GM12878 (cell line): ENCODE results near the gene MFGE8. TPM values are rescaled to one million over a fixed set of nuclear protein-coding genes. Genes with fewer than 3 reads are reported as not detected.

Source experiments
- ATAC-seq: fragments of 200-7000 bp; cut with Tn5 transposase; 3 replicates; pipeline ENCODE4 v1.9.1; 2020; ENCODE audit warnings: mild to moderate bottlenecking, moderate library complexity
- BruUV-seq: library from RNA; stranded (reverse); fragments of 400-500 nt; replicated peaks from 2 replicates; lab custom pipeline; 2021; lab: Mats Ljungman, UMichigan
- CTCF ChIA-PET: fragments of 300-600 bp; sonication (Branson Sonifier 250); formaldehyde crosslinking; extraction: SDS; loops from one replicate; lab custom pipeline; 2021; ENCODE audit warnings: inconsistent platforms; lab: Yijun Ruan, JAX
- POLR2A ChIA-PET: fragments of 350-600 bp; formaldehyde crosslinking; extraction: SDS; loops from one replicate; lab custom pipeline; 2021; ENCODE audit warnings: inconsistent platforms; lab: Charles Lee
- RAD21 ChIA-PET: fragments of 300-600 bp; sonication (Branson Sonifier 250); formaldehyde crosslinking; loops from one replicate; lab custom pipeline; 2023; ENCODE audit warnings: antibody characterized with exemption; ENCODE audit not compliant: unreplicated experiment; lab: Charles Lee
- SMC1A ChIA-PET: fragments of 300-600 bp; sonication (Branson Sonifier 250); formaldehyde crosslinking; loops from one replicate; lab custom pipeline; 2023; ENCODE audit not compliant: unreplicated experiment, uncharacterized antibody; lab: Charles Lee
- DNase-seq: peaks from one replicate; pipeline ENCODE4 v3.0.0-alpha.2; 2011; ENCODE audit warnings: low read depth, low spot score
- FAIRE-seq: peaks from 3 replicates; lab custom pipeline; 2011; peaks lifted over from hg19 to GRCh38; lab: Jason Lieb, UNC
- H2AFZ ChIP-seq: 2 replicates; pipeline ENCODE4 v1.6.0; 2011; ENCODE audit warnings: low read depth, low read length, control low read depth; ENCODE audit not compliant: control insufficient read depth
- H3K27ac ChIP-seq: 2 replicates; pipeline ENCODE4 v1.5.1; 2011; ENCODE audit warnings: control low read depth; ENCODE audit not compliant: control insufficient read depth, insufficient read depth
- H3K27me3 ChIP-seq, 2 experiments: replicated peaks in 1 of 2; 2 replicates each; pipeline versions ENCODE4 v1.6.0 to v1.6.1; 2011; ENCODE audit warnings: low read length in 1 of 2; ENCODE audit not compliant: control insufficient read depth in 2 of 2, insufficient read depth in 2 of 2
- H3K36me3 ChIP-seq, 2 experiments: 2 replicates each; pipeline ENCODE4 v1.5.1; 2011; ENCODE audit warnings: low read length in 1 of 2; ENCODE audit not compliant: control insufficient read depth in 2 of 2, insufficient read depth in 2 of 2
- H3K4me1 ChIP-seq: 2 replicates; pipeline ENCODE4 v1.6.1; 2011; ENCODE audit warnings: mild to moderate bottlenecking, low read length, moderate library complexity, mixed read lengths; ENCODE audit not compliant: control insufficient read depth, insufficient read depth
- H3K4me2 ChIP-seq: 2 replicates; pipeline ENCODE4 v1.6.0; 2011; ENCODE audit warnings: control low read depth; ENCODE audit not compliant: control insufficient read depth, insufficient read depth
- H3K4me3 ChIP-seq: fragments of 200-600 bp; sonication (generic); 2 replicates; pipeline ENCODE4 v1.5.1; 2016
- H3K79me2 ChIP-seq: 2 replicates; pipeline ENCODE4 v1.6.0; 2011; ENCODE audit warnings: low read length; ENCODE audit not compliant: control insufficient read depth, insufficient read depth
- H3K9ac ChIP-seq: 2 replicates; pipeline ENCODE4 v1.8.0; 2011; ENCODE audit warnings: low read length, control low read depth, mixed read lengths; ENCODE audit not compliant: control insufficient read depth, insufficient read depth
- H3K9me3 ChIP-seq: replicated peaks from 3 replicates; pipeline ENCODE4 v1.5.1; 2011; ENCODE audit warnings: mild to moderate bottlenecking, low read length; ENCODE audit not compliant: control insufficient read depth, insufficient read depth
- H4K20me1 ChIP-seq: 2 replicates; pipeline ENCODE4 v1.6.0; 2011; ENCODE audit not compliant: control insufficient read depth, insufficient read depth
- CBX5 ChIP-seq: sonication (generic); IDR thresholded peaks from 2 replicates; pipeline ENCODE4 v1.6.1; 2016; ENCODE audit warnings: low read depth, moderate library complexity, mild to moderate bottlenecking, inconsistent platforms
- LARP7 ChIP-seq: fragments of 450-650 bp; IDR thresholded peaks from 2 replicates; pipeline ENCODE4 v1.6.1; 2017; ENCODE audit warnings: mild to moderate bottlenecking
- ZNF622 ChIP-seq: fragments of 450-650 bp; IDR thresholded peaks from 2 replicates; pipeline ENCODE4 v1.6.1; 2017; ENCODE audit warnings: mild to moderate bottlenecking, inconsistent platforms
- WGBS: methylation state at CpG from one replicate; pipeline ENCODE4 v1.1.6; 2016; ENCODE audit warnings: low lambda C conversion rate; ENCODE audit not compliant: insufficient replicate concordance, insufficient coverage; ENCODE audit errors: missing lambda C conversion rate; 5-methylcytosine and 5-hydroxymethylcytosine counted together
- in situ Hi-C: fragments of 300-500 bp; cut with MboI; formaldehyde crosslinking; loops from 9 replicates; pipeline ENCODE4 v1.14.3; 2018; ENCODE audit warnings: mixed read lengths
- intact Hi-C: fragments of 100-400 bp; cut with micrococcal nuclease; formaldehyde crosslinking; loops from one replicate; pipeline ENCODE4 v1.14.2; 2022; ENCODE audit not compliant: unreplicated experiment
- polyA plus RNA-seq, 11 experiments: library from polyadenylated mRNA; depleted of rRNA in 4 of 11; unstranded in 6 of 11; stranded (reverse) in 5 of 11; fragments of >200 nt; fragmentation: Nextera tagmentation in 4 of 11; fragmentation: Illumina TruSeq in 1 of 11; extraction: Ambion mirVana in 4 of 11; extraction: Trizol in 1 of 11; gene quantifications; 1 replicate in 1 of 11; 2 replicates in 10 of 11; pipeline versions ENCODE4 v1.2.1 to v1.2.3, GENCODE V29; 2011 to 2016; ENCODE audit warnings: inconsistent platforms in 2 of 11, missing spikeins in 2 of 11, low read depth in 1 of 11
- total RNA-seq, 4 experiments: library from RNA; depleted of rRNA in 3 of 4; stranded (reverse); fragments of >200 nt in 3 of 4; fragmentation: Illumina TruSeq in 1 of 4; extraction: Trizol in 1 of 4; gene quantifications; 2 replicates each; pipeline versions ENCODE4 v1.2.1 to v1.2.3, GENCODE V29; 2013 to 2021
- TF ChIP-seq, protein P1 (sequence below): fragments of 150-350 bp; IDR thresholded peaks from 2 replicates; pipeline ENCODE4 v1.6.1; 2014; ENCODE audit warnings: mild to moderate bottlenecking, low read depth, low read length

MFGE8 gene
- total and polyA plus RNA-seq, 10 of the 15 experiments (the other 5 are each of a cell fraction or from before 2014, with no cell fraction given) = 0.81 to 5.9 (median 1.0) TPM; not detected in 2

DNA sequence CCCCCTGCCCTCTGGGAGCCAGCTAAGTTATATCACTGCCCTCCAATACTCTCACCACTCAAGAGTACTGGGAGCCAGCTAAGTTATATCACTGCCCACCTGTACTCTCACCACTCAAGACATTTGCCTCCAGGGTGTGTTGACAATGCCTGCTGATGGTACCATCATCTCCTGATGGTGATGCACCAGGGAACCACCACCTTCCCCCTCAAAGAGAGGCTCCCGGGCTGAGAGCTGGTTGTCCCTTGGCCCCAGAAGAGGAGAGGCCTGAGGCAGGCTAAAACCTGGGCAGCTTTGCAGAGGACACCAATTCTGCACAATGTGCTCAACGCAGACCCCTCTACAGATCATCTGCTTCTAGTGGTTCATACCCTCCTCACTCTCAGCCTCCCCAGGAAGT, 10.3 kb downstream of the MFGE8 start:
- DNase-seq (no peak), FAIRE-seq (no peak), ATAC-seq (no peak)
- ChIA-PET SMC1A (interaction anchor here (1.1 to 1.2 kb wide), 2 partner anchors 13 to 116 kb away, joined by 4 to 6 read pairs; no protein-coding TSS in a partner anchor), POLR2A (no interaction called here), CTCF (interaction anchor here (0.5 to 5.5 kb wide), 12 partner anchors 9 to 402 kb away, joined by 3 to 116 read pairs (median 4); partner anchors contain the start of gene MFGE8), RAD21 (interaction anchor here (0.6 to 3.1 kb wide), 4 partner anchors 10 to 392 kb away, joined by 3 to 34 read pairs (median 3); no protein-coding TSS in a partner anchor)
- no peak overlapping the region for H2AFZ ChIP-seq
- intact Hi-C loops = no loop called here
- no peak overlapping the region for H3K27ac ChIP-seq
- TF ChIP-seq CBX5 = no peak
- no peak for TF ChIP-seq ZNF622
- TF ChIP-seq, protein P1, sequence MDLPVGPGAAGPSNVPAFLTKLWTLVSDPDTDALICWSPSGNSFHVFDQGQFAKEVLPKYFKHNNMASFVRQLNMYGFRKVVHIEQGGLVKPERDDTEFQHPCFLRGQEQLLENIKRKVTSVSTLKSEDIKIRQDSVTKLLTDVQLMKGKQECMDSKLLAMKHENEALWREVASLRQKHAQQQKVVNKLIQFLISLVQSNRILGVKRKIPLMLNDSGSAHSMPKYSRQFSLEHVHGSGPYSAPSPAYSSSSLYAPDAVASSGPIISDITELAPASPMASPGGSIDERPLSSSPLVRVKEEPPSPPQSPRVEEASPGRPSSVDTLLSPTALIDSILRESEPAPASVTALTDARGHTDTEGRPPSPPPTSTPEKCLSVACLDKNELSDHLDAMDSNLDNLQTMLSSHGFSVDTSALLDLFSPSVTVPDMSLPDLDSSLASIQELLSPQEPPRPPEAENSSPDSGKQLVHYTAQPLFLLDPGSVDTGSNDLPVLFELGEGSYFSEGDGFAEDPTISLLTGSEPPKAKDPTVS = no peak
- no peak for TF ChIP-seq LARP7
- H3K27me3 ChIP-seq = no peaks in the 10 kb centered on the region; a peak in 1 of 4 replicates
- BruUV-seq = no TSS peak
- no peaks in the 10 kb centered on the region for H3K4me1 ChIP-seq
- H3K9me3 ChIP-seq = no peaks in the 10 kb centered on the region
- no peaks in the 10 kb centered on the region for H3K36me3 ChIP-seq
- H4K20me1 ChIP-seq = 0 out of 2 replicates have a peak, but pooled peaks cover 5% of the 10 kb centered on the region
- H3K4me3 ChIP-seq = no peak overlapping the region
- H3K4me2 ChIP-seq = no peak overlapping the region
- in situ Hi-C loops = loop anchor here (5.0 kb wide), 1 partner anchor 274 kb away; no protein-coding TSS in a partner anchor
- H3K9ac ChIP-seq = no peak overlapping the region
- 39% methylated on average over 2 of the region's 2 CpGs for WGBS
- H3K79me2 ChIP-seq = no peaks in the 10 kb centered on the region
